GM12878 (cell line): ENCODE data around the gene TGFBR3. TPM values are rescaled to one million over a fixed set of nuclear protein-coding genes. Genes with fewer than 3 reads are reported as not detected.
A peak's percentile ranks its signal among the peaks of the same experiment; 100 is the strongest.

Source experiments
- ATAC-seq: fragments of 200-7000 bp; cut with Tn5 transposase; 3 replicates; pipeline ENCODE4 v1.9.1; 2020; ENCODE audit warnings: mild to moderate bottlenecking, moderate library complexity
- BruUV-seq: library from RNA; stranded (reverse); fragments of 400-500 nt; replicated peaks from 2 replicates; lab custom pipeline; 2021; lab: Mats Ljungman, UMichigan
- CTCF ChIA-PET: fragments of 300-600 bp; sonication (Branson Sonifier 250); formaldehyde crosslinking; extraction: SDS; loops from one replicate; lab custom pipeline; 2021; ENCODE audit warnings: inconsistent platforms; lab: Yijun Ruan, JAX
- POLR2A ChIA-PET: fragments of 350-600 bp; formaldehyde crosslinking; extraction: SDS; loops from one replicate; lab custom pipeline; 2021; ENCODE audit warnings: inconsistent platforms; lab: Charles Lee
- RAD21 ChIA-PET: fragments of 300-600 bp; sonication (Branson Sonifier 250); formaldehyde crosslinking; loops from one replicate; lab custom pipeline; 2023; ENCODE audit warnings: antibody characterized with exemption; ENCODE audit not compliant: unreplicated experiment; lab: Charles Lee
- SMC1A ChIA-PET: fragments of 300-600 bp; sonication (Branson Sonifier 250); formaldehyde crosslinking; loops from one replicate; lab custom pipeline; 2023; ENCODE audit not compliant: unreplicated experiment, uncharacterized antibody; lab: Charles Lee
- DNase-seq: peaks from one replicate; pipeline ENCODE4 v3.0.0-alpha.2; 2011; ENCODE audit warnings: low read depth, low spot score
- FAIRE-seq: peaks from 3 replicates; lab custom pipeline; 2011; peaks lifted over from hg19 to GRCh38; lab: Jason Lieb, UNC
- H2AFZ ChIP-seq: 2 replicates; pipeline ENCODE4 v1.6.0; 2011; ENCODE audit warnings: low read depth, low read length, control low read depth; ENCODE audit not compliant: control insufficient read depth
- H3K27ac ChIP-seq: 2 replicates; pipeline ENCODE4 v1.5.1; 2011; ENCODE audit warnings: control low read depth; ENCODE audit not compliant: control insufficient read depth, insufficient read depth
- H3K27me3 ChIP-seq, 2 experiments: replicated peaks in 1 of 2; 2 replicates each; pipeline versions ENCODE4 v1.6.0 to v1.6.1; 2011; ENCODE audit warnings: low read length in 1 of 2; ENCODE audit not compliant: control insufficient read depth in 2 of 2, insufficient read depth in 2 of 2
- H3K36me3 ChIP-seq, 2 experiments: 2 replicates each; pipeline ENCODE4 v1.5.1; 2011; ENCODE audit warnings: low read length in 1 of 2; ENCODE audit not compliant: control insufficient read depth in 2 of 2, insufficient read depth in 2 of 2
- H3K4me1 ChIP-seq: 2 replicates; pipeline ENCODE4 v1.6.1; 2011; ENCODE audit warnings: mild to moderate bottlenecking, low read length, moderate library complexity, mixed read lengths; ENCODE audit not compliant: control insufficient read depth, insufficient read depth
- H3K4me2 ChIP-seq: 2 replicates; pipeline ENCODE4 v1.6.0; 2011; ENCODE audit warnings: control low read depth; ENCODE audit not compliant: control insufficient read depth, insufficient read depth
- H3K4me3 ChIP-seq: fragments of 200-600 bp; sonication (generic); 2 replicates; pipeline ENCODE4 v1.5.1; 2016
- H3K79me2 ChIP-seq: 2 replicates; pipeline ENCODE4 v1.6.0; 2011; ENCODE audit warnings: low read length; ENCODE audit not compliant: control insufficient read depth, insufficient read depth
- H3K9ac ChIP-seq: 2 replicates; pipeline ENCODE4 v1.8.0; 2011; ENCODE audit warnings: low read length, control low read depth, mixed read lengths; ENCODE audit not compliant: control insufficient read depth, insufficient read depth
- H3K9me3 ChIP-seq: replicated peaks from 3 replicates; pipeline ENCODE4 v1.5.1; 2011; ENCODE audit warnings: mild to moderate bottlenecking, low read length; ENCODE audit not compliant: control insufficient read depth, insufficient read depth
- H4K20me1 ChIP-seq: 2 replicates; pipeline ENCODE4 v1.6.0; 2011; ENCODE audit not compliant: control insufficient read depth, insufficient read depth
- CEBPB ChIP-seq, 2 experiments: fragments of 150-350 bp in 1 of 2; IDR thresholded peaks; 2 replicates each; pipeline ENCODE4 v1.6.1; 2012 to 2014; ENCODE audit warnings: low read depth in 2 of 2, low read length in 2 of 2, borderline replicate concordance in 1 of 2, inconsistent platforms in 1 of 2
- GATAD2B ChIP-seq: fragments of 450-650 bp; conservative IDR thresholded peaks from 2 replicates; pipeline ENCODE4 v1.6.1; 2017; ENCODE audit warnings: low read depth, mild to moderate bottlenecking, moderate library complexity
- HCFC1 ChIP-seq: fragments of 150-350 bp; IDR thresholded peaks from 2 replicates; pipeline ENCODE4 v1.6.1; 2014; ENCODE audit warnings: low read length
- JUNB ChIP-seq: IDR thresholded peaks from 2 replicates; pipeline ENCODE4 v1.6.1; 2016; ENCODE audit warnings: antibody characterized with exemption, mild to moderate bottlenecking
- KLF5 ChIP-seq: fragments of 450-650 bp; IDR thresholded peaks from 2 replicates; pipeline ENCODE4 v1.6.1; 2014; ENCODE audit warnings: mild to moderate bottlenecking; ENCODE audit not compliant: partially characterized antibody
- MYC ChIP-seq: IDR thresholded peaks from 2 replicates; pipeline ENCODE4 v1.6.1; 2011; ENCODE audit warnings: mild to moderate bottlenecking, low read length, moderate library complexity, inconsistent platforms; ENCODE audit not compliant: insufficient read depth, insufficient replicate concordance, insufficient read length, severe bottlenecking
- SMAD5 ChIP-seq: IDR thresholded peaks from 2 replicates; pipeline ENCODE4 v1.6.1; 2016; ENCODE audit warnings: antibody characterized with exemption, low read depth
- TBL1XR1 ChIP-seq: IDR thresholded peaks from 2 replicates; pipeline ENCODE4 v1.6.1; 2012; ENCODE audit warnings: low read depth, low read length, improper control_type of control experiment
- WGBS: methylation state at CpG from one replicate; pipeline ENCODE4 v1.1.6; 2016; ENCODE audit warnings: low lambda C conversion rate; ENCODE audit not compliant: insufficient replicate concordance, insufficient coverage; ENCODE audit errors: missing lambda C conversion rate; 5-methylcytosine and 5-hydroxymethylcytosine counted together
- in situ Hi-C: fragments of 300-500 bp; cut with MboI; formaldehyde crosslinking; loops from 9 replicates; pipeline ENCODE4 v1.14.3; 2018; ENCODE audit warnings: mixed read lengths
- intact Hi-C: fragments of 100-400 bp; cut with micrococcal nuclease; formaldehyde crosslinking; loops from one replicate; pipeline ENCODE4 v1.14.2; 2022; ENCODE audit not compliant: unreplicated experiment
- polyA plus RNA-seq, 11 experiments: library from polyadenylated mRNA; depleted of rRNA in 4 of 11; unstranded in 6 of 11; stranded (reverse) in 5 of 11; fragments of >200 nt; fragmentation: Nextera tagmentation in 4 of 11; fragmentation: Illumina TruSeq in 1 of 11; extraction: Ambion mirVana in 4 of 11; extraction: Trizol in 1 of 11; gene quantifications; 1 replicate in 1 of 11; 2 replicates in 10 of 11; pipeline versions ENCODE4 v1.2.1 to v1.2.3, GENCODE V29; 2011 to 2016; ENCODE audit warnings: inconsistent platforms in 2 of 11, missing spikeins in 2 of 11, low read depth in 1 of 11
- total RNA-seq, 4 experiments: library from RNA; depleted of rRNA in 3 of 4; stranded (reverse); fragments of >200 nt in 3 of 4; fragmentation: Illumina TruSeq in 1 of 4; extraction: Trizol in 1 of 4; gene quantifications; 2 replicates each; pipeline versions ENCODE4 v1.2.1 to v1.2.3, GENCODE V29; 2013 to 2021
- TF ChIP-seq, protein P1 (sequence below): fragments of 450-650 bp; formaldehyde crosslinking; IDR thresholded peaks from 2 replicates; pipeline ENCODE4 v1.5.0; 2022; ENCODE audit warnings: mild to moderate bottlenecking, missing genetic modification characterization
- TF ChIP-seq, protein P2 (sequence below): fragments of 450-650 bp; IDR thresholded peaks from 2 replicates; pipeline ENCODE4 v1.6.1; 2016; ENCODE audit warnings: mild to moderate bottlenecking, moderate library complexity, borderline replicate concordance
- TF ChIP-seq, protein P3 (sequence below): fragments of 450-650 bp; IDR thresholded peaks from 2 replicates; pipeline ENCODE4 v1.6.1; 2018; ENCODE audit warnings: borderline replicate concordance, mild to moderate bottlenecking; ENCODE audit not compliant: partially characterized antibody

TGFBR3 gene
- total and polyA plus RNA-seq, 10 of the 15 experiments (the other 5 are each of a cell fraction or from before 2014, with no cell fraction given), result 2.7 to 16.5 (median 12.6) TPM

DNA sequence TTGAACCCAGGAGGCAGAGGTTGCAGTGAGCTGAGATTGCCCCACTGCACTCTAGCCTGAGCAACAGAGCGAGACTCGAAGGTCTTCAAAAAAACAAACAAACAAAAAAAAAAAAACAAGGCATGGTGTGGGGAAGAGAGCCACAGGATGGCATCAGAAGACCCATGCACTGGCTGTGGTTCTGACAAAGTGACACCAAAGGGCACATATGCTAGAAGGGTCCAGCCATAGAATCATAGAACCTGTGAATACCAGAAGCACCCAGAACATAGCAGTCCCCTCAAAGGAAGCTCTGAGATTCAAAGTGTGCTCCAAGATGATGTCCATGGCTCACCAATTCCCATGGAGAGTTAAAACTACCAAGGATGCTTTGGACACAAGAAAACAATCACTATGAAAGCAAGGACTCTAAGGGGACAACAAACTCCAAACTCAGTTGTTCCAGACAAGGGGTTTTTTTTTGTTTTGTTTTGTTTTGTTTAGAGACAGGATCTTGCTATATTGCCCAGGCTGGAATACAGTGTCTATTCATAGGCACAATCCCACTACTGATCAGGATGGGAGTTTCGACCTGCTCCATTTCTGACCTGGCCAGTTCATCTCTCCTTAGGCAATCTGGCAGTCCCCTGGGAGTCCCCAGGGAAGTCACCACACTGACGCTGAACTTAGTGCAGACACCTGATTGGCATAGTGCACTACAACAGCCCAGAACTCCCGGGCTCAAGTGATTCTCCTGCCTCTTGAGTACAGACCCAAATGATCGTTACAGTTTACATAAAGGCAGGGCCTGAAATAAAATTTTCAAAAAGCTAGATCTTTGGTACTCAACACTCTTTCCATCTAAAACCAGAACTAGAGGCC, 56.4 kb downstream of the TGFBR3 start:
- Histone ChIP-seq H3K79me2 (no peaks in the 10 kb centered on the region), H3K27me3 (no peaks in the 10 kb centered on the region), H3K4me3 (no peak overlapping the region), H3K4me1 (peaks cover 10% of the 10 kb centered on the region; the same call in 1 of the 2 replicates), H3K27ac (no peak overlapping the region), H3K9me3 (no peaks in the 10 kb centered on the region), H3K36me3 (no peaks in the 10 kb centered on the region), H3K4me2 (no peak overlapping the region), H2AFZ (no peak overlapping the region; the same call in 1 of the 2 replicates), H4K20me1 (no peaks in the 10 kb centered on the region), H3K9ac (no peak overlapping the region)
- intact Hi-C loops (no loop called here), in situ Hi-C loops (no loop called here)
- ChIA-PET RAD21 (no interaction called here), SMC1A (interaction anchor here (1.5 kb wide), 1 partner anchor 13 kb away, joined by 3 read pairs; no protein-coding TSS in a partner anchor), CTCF (no interaction called here), POLR2A (no interaction called here)
- peak; percentile 47 for ATAC-seq
- BruUV-seq, result no TSS peak
- no peak for DNase-seq
- WGBS, result 20% methylated on average over 6 of the region's 6 CpGs
- no peak for FAIRE-seq
- TF ChIP-seq GATAD2B, result no peak
- no peak for TF ChIP-seq CEBPB (IDR thresholded peaks at IDR 0.05; ENCODE audit: borderline replicate concordance in 1 of 2, low read depth in 2 of 2, low read length in 2 of 2)
- no peak for TF ChIP-seq MYC
- TF ChIP-seq, protein P1, sequence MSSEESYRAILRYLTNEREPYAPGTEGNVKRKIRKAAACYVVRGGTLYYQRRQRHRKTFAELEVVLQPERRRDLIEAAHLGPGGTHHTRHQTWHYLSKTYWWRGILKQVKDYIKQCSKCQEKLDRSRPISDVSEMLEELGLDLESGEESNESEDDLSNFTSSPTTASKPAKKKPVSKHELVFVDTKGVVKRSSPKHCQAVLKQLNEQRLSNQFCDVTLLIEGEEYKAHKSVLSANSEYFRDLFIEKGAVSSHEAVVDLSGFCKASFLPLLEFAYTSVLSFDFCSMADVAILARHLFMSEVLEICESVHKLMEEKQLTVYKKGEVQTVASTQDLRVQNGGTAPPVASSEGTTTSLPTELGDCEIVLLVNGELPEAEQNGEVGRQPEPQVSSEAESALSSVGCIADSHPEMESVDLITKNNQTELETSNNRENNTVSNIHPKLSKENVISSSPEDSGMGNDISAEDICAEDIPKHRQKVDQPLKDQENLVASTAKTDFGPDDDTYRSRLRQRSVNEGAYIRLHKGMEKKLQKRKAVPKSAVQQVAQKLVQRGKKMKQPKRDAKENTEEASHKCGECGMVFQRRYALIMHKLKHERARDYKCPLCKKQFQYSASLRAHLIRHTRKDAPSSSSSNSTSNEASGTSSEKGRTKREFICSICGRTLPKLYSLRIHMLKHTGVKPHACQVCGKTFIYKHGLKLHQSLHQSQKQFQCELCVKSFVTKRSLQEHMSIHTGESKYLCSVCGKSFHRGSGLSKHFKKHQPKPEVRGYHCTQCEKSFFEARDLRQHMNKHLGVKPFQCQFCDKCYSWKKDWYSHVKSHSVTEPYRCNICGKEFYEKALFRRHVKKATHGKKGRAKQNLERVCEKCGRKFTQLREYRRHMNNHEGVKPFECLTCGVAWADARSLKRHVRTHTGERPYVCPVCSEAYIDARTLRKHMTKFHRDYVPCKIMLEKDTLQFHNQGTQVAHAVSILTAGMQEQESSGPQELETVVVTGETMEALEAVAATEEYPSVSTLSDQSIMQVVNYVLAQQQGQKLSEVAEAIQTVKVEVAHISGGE (CRISPR knock-in tag), result no peak
- no peak for TF ChIP-seq KLF5
- no peak for TF ChIP-seq JUNB
- no peak for TF ChIP-seq HCFC1
- TF ChIP-seq, protein P2, sequence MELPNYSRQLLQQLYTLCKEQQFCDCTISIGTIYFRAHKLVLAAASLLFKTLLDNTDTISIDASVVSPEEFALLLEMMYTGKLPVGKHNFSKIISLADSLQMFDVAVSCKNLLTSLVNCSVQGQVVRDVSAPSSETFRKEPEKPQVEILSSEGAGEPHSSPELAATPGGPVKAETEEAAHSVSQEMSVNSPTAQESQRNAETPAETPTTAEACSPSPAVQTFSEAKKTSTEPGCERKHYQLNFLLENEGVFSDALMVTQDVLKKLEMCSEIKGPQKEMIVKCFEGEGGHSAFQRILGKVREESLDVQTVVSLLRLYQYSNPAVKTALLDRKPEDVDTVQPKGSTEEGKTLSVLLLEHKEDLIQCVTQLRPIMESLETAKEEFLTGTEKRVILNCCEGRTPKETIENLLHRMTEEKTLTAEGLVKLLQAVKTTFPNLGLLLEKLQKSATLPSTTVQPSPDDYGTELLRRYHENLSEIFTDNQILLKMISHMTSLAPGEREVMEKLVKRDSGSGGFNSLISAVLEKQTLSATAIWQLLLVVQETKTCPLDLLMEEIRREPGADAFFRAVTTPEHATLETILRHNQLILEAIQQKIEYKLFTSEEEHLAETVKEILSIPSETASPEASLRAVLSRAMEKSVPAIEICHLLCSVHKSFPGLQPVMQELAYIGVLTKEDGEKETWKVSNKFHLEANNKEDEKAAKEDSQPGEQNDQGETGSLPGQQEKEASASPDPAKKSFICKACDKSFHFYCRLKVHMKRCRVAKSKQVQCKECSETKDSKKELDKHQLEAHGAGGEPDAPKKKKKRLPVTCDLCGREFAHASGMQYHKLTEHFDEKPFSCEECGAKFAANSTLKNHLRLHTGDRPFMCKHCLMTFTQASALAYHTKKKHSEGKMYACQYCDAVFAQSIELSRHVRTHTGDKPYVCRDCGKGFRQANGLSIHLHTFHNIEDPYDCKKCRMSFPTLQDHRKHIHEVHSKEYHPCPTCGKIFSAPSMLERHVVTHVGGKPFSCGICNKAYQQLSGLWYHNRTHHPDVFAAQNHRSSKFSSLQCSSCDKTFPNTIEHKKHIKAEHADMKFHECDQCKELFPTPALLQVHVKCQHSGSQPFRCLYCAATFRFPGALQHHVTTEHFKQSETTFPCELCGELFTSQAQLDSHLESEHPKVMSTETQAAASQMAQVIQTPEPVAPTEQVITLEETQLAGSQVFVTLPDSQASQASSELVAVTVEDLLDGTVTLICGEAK, result no peak
- no peak for TF ChIP-seq SMAD5
- no peak for TF ChIP-seq TBL1XR1
- TF ChIP-seq, protein P3, sequence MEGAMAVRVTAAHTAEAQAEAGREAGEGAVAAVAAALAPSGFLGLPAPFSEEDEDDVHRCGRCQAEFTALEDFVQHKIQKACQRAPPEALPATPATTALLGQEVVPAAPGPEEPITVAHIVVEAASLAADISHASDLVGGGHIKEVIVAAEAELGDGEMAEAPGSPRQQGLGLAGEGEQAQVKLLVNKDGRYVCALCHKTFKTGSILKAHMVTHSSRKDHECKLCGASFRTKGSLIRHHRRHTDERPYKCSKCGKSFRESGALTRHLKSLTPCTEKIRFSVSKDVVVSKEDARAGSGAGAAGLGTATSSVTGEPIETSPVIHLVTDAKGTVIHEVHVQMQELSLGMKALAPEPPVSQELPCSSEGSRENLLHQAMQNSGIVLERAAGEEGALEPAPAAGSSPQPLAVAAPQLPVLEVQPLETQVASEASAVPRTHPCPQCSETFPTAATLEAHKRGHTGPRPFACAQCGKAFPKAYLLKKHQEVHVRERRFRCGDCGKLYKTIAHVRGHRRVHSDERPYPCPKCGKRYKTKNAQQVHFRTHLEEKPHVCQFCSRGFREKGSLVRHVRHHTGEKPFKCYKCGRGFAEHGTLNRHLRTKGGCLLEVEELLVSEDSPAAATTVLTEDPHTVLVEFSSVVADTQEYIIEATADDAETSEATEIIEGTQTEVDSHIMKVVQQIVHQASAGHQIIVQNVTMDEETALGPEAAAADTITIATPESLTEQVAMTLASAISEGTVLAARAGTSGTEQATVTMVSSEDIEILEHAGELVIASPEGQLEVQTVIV, result no peak
